Esophagus muscularis mucosa (tissue), 4 donors: ENCODE data around the gene AP1S3. TPM values are rescaled to one million over a fixed set of nuclear protein-coding genes. Genes with fewer than 3 reads are reported as not detected.

Experiments used
- DNase-seq: peaks from one replicate; pipeline ENCODE4 v3.0.0-alpha.2; 2017; ENCODE audit errors: extremely low spot score
- H3K27ac ChIP-seq, 4 donors: fragments of 200-600 bp; sonication (generic); replicated peaks in 1 of 4; 1 replicate in 3 of 4; 2 replicates in 1 of 4; pipeline ENCODE4 v1.5.1; 2016 to 2019; ENCODE audit warnings: mild to moderate bottlenecking in 1 of 4
- H3K27me3 ChIP-seq, 4 donors: fragments of 200-600 bp; sonication (generic); one replicate each; pipeline versions ENCODE4 v1.5.1 to v1.6.0; 2016 to 2019
- H3K36me3 ChIP-seq, 4 donors: fragments of 200-600 bp; sonication (generic); one replicate each; pipeline ENCODE4 v1.5.1; 2016 to 2019
- H3K4me1 ChIP-seq, 4 donors: fragments of 200-600 bp; sonication (generic); one replicate each; pipeline ENCODE4 v1.5.1; 2016 to 2019
- H3K4me3 ChIP-seq, 4 donors: fragments of 200-600 bp; sonication (generic); 1 replicate in 2 of 4; 2 replicates in 2 of 4; pipeline ENCODE4 v1.5.1; 2016 to 2019; ENCODE audit warnings: mild to moderate bottlenecking in 4 of 4, moderate library complexity in 1 of 4
- H3K9me3 ChIP-seq, 4 donors: fragments of 200-600 bp; sonication (generic); 1 replicate in 3 of 4; 2 replicates in 1 of 4; pipeline ENCODE4 v1.5.1; 2016 to 2019
- EP300 ChIP-seq: sonication (generic); formaldehyde crosslinking; IDR thresholded peaks from one replicate; pipeline ENCODE4 v1.6.1; 2017; ENCODE audit warnings: antibody characterized with exemption
- POLR2A ChIP-seq: fragments of 450-650 bp; IDR thresholded peaks from one replicate; pipeline ENCODE4 v1.6.1; 2017; ENCODE audit warnings: antibody characterized with exemption, moderate library complexity, mild to moderate bottlenecking, low read depth
- POLR2AphosphoS5 ChIP-seq, 2 donors: sonication (generic); formaldehyde crosslinking; IDR thresholded peaks; one replicate each; pipeline ENCODE4 v1.6.1; 2017; ENCODE audit warnings: antibody characterized with exemption in 2 of 2
- WGBS: methylation state at CpG from one replicate; pipeline ENCODE4 v1.1.5; 2018; 5-methylcytosine and 5-hydroxymethylcytosine counted together
- intact Hi-C: fragments of 100-400 bp; cut with DNase I; formaldehyde crosslinking; loops from one replicate; pipeline ENCODE4 v1.15.1; 2023
- total RNA-seq, 4 donors: library from RNA; depleted of rRNA; stranded (reverse); fragments of >200 nt; gene quantifications; one replicate each; pipeline versions ENCODE4 v1.1.0 to v1.2.1, GENCODE V29; 2016
- TF ChIP-seq, protein P1 (sequence below), 3 experiments: fragments of 200-600 bp in 2 of 3; fragments of 450-650 bp in 1 of 3; sonication (generic) in 2 of 3; IDR thresholded peaks; one replicate each; pipeline ENCODE4 v1.5.1; 2017 to 2019; ENCODE audit warnings: antibody characterized with exemption in 3 of 3, mild to moderate bottlenecking in 2 of 3, moderate library complexity in 1 of 3

AP1S3 gene
- total RNA-seq, 4 donors from 2014 or later = 0.40 to 2.7 (median 0.85) TPM

- Histone ChIP-seq H3K4me3 (no peak overlapping the region), H3K4me1 (peaks cover 0 to 13% (median 5%) of the 10 kb centered on the region in 4 donors), H3K27ac (no peak overlapping the region), H3K27me3 (no peaks in the 10 kb centered on the region), H3K9me3 (no peaks in the 10 kb centered on the region), H3K36me3 (no peaks in the 10 kb centered on the region)
- no peak for DNase-seq
- 94% methylated on average over 2 of the region's 2 CpGs for WGBS
- intact Hi-C loops = no loop called here
- TF ChIP-seq POLR2A = no peak
- TF ChIP-seq EP300 = no peak
- no peak for TF ChIP-seq POLR2AphosphoS5 (IDR thresholded peaks at IDR 0.05)
- TF ChIP-seq, protein P1, sequence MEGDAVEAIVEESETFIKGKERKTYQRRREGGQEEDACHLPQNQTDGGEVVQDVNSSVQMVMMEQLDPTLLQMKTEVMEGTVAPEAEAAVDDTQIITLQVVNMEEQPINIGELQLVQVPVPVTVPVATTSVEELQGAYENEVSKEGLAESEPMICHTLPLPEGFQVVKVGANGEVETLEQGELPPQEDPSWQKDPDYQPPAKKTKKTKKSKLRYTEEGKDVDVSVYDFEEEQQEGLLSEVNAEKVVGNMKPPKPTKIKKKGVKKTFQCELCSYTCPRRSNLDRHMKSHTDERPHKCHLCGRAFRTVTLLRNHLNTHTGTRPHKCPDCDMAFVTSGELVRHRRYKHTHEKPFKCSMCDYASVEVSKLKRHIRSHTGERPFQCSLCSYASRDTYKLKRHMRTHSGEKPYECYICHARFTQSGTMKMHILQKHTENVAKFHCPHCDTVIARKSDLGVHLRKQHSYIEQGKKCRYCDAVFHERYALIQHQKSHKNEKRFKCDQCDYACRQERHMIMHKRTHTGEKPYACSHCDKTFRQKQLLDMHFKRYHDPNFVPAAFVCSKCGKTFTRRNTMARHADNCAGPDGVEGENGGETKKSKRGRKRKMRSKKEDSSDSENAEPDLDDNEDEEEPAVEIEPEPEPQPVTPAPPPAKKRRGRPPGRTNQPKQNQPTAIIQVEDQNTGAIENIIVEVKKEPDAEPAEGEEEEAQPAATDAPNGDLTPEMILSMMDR (IDR thresholded peaks at IDR 0.05) = no peak
These were observed 24.1 kb downstream of the AP1S3 start for GRCh38 chr2:223813329-223813728.

DNA sequence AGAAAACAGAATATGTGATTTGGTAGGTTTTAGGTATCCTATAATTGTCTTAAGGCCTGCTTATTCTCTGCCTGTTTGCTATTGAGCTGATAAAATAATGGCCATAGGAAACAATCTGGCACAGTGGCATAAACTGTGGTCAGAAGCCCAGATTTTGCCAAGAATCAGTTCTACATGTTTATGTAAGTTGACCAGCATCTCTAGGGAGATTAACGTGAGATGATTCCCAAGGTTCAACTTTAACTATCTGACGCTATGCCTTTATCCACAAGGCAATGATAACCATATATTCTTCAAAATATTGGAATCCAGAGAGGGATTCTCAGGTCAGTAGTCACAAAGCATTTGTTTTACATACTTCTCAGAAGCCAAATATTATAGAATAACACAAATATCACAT lies 25.6 kb downstream of the AP1S3 start:
- H3K9me3 ChIP-seq = no peaks in the 10 kb centered on the region
- WGBS = 69% methylated on average over 2 of the region's 2 CpGs
- no peaks in the 10 kb centered on the region for H3K27me3 ChIP-seq
- intact Hi-C loops = no loop called here
- DNase-seq = no peak
- H3K4me3 ChIP-seq = no peak overlapping the region
- TF ChIP-seq, protein P1 (IDR thresholded peaks at IDR 0.05) = no peak
- no peak for TF ChIP-seq POLR2A
- TF ChIP-seq EP300 = no peak
- no peak for TF ChIP-seq POLR2AphosphoS5 (IDR thresholded peaks at IDR 0.05)
- H3K36me3 ChIP-seq = no peaks in the 10 kb centered on the region
- H3K4me1 ChIP-seq = peaks cover 0 to 13% (median 5%) of the 10 kb centered on the region in 4 donors
- H3K27ac ChIP-seq = no peak overlapping the region

DNA sequence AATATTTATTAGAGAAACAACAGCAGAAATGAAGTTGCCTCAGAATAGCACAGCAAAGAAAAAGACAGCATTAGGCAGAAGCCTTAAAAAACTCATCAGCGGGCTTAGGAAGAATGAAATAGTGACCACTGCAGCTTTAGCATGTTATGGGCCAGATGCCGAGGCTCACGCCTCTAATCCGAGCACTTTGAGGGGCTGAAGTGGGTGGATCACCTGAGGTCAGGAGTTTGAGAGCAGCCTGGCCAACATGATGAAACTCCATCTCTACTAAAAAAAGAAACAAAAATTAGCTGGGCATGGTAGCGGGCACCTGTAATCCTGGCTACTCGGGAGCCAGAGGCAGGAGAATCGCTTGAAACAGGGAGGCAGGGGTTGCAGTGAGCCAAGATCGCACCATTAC lies 32.4 kb downstream of the AP1S3 start:
- no peak for DNase-seq
- H3K4me3 ChIP-seq = no peak overlapping the region
- WGBS = 89% methylated on average over 8 of the region's 8 CpGs
- peaks cover 0 to 5% (median 2%) of the 10 kb centered on the region in 4 donors for H3K4me1 ChIP-seq
- no peak overlapping the region for H3K27ac ChIP-seq
- TF ChIP-seq POLR2AphosphoS5 (IDR thresholded peaks at IDR 0.05) (no peak), POLR2A (no peak), EP300 (no peak)
- TF ChIP-seq, protein P1 (IDR thresholded peaks at IDR 0.05) = no peak
- no peaks in the 10 kb centered on the region for H3K27me3 ChIP-seq
- no peaks in the 10 kb centered on the region for H3K9me3 ChIP-seq
- no peaks in the 10 kb centered on the region for H3K36me3 ChIP-seq
- intact Hi-C loops = no loop called here

GRCh38 chr2:223801736-223802135 lies 35.6 kb downstream of the AP1S3 start:
- intact Hi-C loops = loop anchor here (5.0 kb wide), 1 partner anchor 1109 kb away; no protein-coding TSS in a partner anchor
- WGBS = 75% methylated on average over 5 of the region's 5 CpGs
- no peak overlapping the region for H3K27ac ChIP-seq
- TF ChIP-seq EP300 = no peak
- no peak for TF ChIP-seq POLR2AphosphoS5 (IDR thresholded peaks at IDR 0.05)
- TF ChIP-seq, protein P1 (IDR thresholded peaks at IDR 0.05) = no peak
- no peak for TF ChIP-seq POLR2A
- H3K4me1 ChIP-seq = peaks cover 0 to 5% (median 2%) of the 10 kb centered on the region in 4 donors
- no peaks in the 10 kb centered on the region for H3K9me3 ChIP-seq
- no peaks in the 10 kb centered on the region for H3K36me3 ChIP-seq
- no peak overlapping the region for H3K4me3 ChIP-seq
- no peaks in the 10 kb centered on the region for H3K27me3 ChIP-seq
- no peak for DNase-seq

DNA sequence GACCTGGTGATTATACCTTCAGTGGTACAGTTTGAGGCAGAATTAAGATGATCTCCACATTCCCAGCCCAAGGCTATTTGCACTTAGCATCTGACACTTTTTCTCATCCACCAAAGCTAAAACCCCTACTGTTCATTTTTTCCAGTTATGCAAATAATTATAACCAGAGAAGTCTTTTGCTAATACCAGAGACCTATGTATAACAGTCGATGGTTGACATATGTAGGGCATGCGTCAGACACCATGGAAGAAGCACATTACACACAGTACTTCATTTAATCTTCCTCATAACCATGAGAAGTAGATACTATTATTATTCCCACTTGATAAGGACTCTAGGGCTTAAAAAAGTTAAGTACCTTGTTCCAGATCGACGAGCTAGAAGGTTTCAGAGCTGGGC lies 36.5 kb downstream of the AP1S3 start:
- H3K27me3 ChIP-seq = no peaks in the 10 kb centered on the region
- peaks cover 0 to 4% (median 2%) of the 10 kb centered on the region in 4 donors for H3K4me1 ChIP-seq
- H3K4me3 ChIP-seq = no peak overlapping the region
- WGBS = 97% methylated on average over 4 of the region's 4 CpGs
- no peak for DNase-seq
- intact Hi-C loops = loop anchor here (5.0 kb wide), 1 partner anchor 1109 kb away; no protein-coding TSS in a partner anchor
- H3K36me3 ChIP-seq = no peaks in the 10 kb centered on the region
- H3K9me3 ChIP-seq = no peaks in the 10 kb centered on the region
- TF ChIP-seq POLR2A (no peak), EP300 (no peak), POLR2AphosphoS5 (IDR thresholded peaks at IDR 0.05) (no peak)
- TF ChIP-seq, protein P1 (IDR thresholded peaks at IDR 0.05) = no peak
- no peak overlapping the region for H3K27ac ChIP-seq
